Subcutaneous adipose tissue (tissue), 4 donors: ENCODE measurements around the gene ERGIC2. TPM values are rescaled to one million over a fixed set of nuclear protein-coding genes. Genes with fewer than 3 reads are reported as not detected.

Source experiments
- total RNA-seq, 4 donors: library from RNA; depleted of rRNA; stranded (reverse); fragments of >200 nt; gene quantifications; one replicate each; pipeline ENCODE4 v1.1.0, GENCODE V29; 2016
- TF ChIP-seq, protein P1 (sequence below): fragments of 450-650 bp; IDR thresholded peaks from one replicate; pipeline ENCODE4 v1.5.1; 2016; ENCODE audit warnings: low read depth, mild to moderate bottlenecking, control low read depth, antibody characterized with exemption, moderate library complexity

ERGIC2 gene
- total RNA-seq, 4 donors from 2014 or later, result 28.6 to 105 (median 45.6) TPM

DNA sequence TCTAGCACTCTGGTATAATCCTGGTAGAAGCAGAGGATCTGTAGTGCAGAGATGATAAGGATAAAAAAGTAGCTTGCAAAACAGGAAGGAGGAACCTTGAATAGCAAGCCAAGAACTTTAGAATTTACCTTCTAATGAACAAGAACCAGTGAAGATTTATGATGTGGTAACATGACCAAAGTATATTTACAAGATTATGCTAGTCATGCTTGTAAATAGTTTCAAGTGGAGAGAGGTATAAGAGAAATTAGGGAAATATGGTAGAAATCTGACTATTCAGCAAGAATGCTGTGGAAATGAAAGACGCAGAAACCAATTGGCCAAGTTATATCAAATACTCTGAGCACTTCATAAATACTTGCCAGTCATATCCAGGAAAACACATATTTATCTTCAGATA, 47.8 kb downstream of the ERGIC2 start:
- TF ChIP-seq, protein P1, sequence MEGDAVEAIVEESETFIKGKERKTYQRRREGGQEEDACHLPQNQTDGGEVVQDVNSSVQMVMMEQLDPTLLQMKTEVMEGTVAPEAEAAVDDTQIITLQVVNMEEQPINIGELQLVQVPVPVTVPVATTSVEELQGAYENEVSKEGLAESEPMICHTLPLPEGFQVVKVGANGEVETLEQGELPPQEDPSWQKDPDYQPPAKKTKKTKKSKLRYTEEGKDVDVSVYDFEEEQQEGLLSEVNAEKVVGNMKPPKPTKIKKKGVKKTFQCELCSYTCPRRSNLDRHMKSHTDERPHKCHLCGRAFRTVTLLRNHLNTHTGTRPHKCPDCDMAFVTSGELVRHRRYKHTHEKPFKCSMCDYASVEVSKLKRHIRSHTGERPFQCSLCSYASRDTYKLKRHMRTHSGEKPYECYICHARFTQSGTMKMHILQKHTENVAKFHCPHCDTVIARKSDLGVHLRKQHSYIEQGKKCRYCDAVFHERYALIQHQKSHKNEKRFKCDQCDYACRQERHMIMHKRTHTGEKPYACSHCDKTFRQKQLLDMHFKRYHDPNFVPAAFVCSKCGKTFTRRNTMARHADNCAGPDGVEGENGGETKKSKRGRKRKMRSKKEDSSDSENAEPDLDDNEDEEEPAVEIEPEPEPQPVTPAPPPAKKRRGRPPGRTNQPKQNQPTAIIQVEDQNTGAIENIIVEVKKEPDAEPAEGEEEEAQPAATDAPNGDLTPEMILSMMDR, result no peak

- TF ChIP-seq, protein P1, result no peak
These were observed 51.6 kb downstream of the ERGIC2 start for GRCh38 chr12:29329411-29329810.

- TF ChIP-seq, protein P1, result no peak
These were observed 58.8 kb downstream of the ERGIC2 start for GRCh38 chr12:29322157-29322556.

DNA sequence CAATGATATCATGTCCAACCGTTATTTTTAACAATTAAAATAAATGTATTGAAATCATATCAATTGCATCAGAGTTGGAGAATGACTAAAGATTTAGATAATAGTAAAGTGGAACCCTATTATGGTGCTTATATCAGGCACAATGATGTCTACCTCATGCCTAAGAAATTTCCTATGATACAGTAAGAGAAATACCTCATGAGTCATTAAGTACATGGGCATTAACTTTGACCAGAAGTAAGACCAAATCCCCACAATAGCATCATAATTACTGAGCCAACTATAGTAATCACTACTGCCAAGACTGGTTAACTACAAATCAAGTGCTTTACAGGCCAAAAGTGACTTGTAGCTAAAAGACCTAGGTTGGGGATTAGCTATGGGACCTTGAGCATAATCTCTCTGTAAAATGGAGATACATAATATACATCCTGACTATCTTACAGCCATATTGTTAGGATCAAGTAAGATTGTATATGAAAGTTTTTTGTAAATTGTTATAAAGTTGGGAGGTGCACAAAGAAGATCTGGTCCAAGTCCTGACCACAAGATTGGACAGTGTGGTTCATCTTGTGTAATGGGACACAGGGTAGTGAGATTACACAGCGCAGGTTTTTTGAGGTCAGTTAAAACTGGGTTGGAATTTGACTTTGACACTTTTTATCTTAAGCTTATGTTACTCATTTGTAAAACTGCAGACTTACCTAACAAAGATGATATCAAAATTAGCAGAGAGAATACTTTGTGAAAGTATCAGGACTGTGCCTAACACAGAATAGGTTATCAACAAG, 60.5 kb downstream of the ERGIC2 start:
- TF ChIP-seq, protein P1, result no peak

DNA sequence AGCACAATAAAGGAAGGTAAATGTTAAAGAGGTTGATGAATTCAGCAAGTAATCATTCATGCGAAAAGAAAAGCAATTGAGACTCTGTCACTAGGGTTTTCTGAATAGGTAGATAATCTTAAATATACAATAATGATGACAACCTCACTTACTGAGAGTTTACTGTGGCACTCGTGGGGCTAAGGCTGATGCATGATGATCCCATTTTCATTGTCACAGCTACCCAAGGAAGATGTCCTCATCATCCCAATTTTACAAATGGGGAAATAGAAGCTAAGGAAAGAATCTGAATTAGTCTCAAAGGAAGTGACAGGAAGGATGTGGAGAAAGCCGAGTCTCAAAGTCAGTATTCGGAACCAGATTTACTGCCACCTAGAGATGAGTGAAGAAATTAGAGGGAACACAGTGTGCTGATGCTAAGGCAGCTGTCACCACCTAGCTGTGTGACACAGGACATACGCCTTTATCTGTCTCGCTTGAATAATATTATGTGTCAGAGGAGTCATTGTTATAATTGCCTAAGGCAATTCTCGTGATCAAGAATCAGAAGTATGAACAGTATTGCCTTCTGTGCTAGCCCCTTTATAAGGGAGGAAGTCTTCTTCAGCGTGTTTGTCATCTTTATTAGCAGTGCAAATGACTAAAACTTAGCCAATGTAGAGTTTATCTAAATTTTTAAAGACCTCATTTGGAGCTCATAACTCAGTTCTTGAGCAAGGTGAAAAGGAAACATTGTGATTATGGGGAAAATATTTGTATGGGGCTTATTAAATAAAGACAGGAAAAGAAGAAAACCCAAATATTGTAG, 63.2 kb downstream of the ERGIC2 start:
- TF ChIP-seq, protein P1, result no peak

- TF ChIP-seq, protein P1, result no peak
These were observed 64.2 kb downstream of the ERGIC2 start for GRCh38 chr12:29316752-29317151.

GRCh38 chr12:29314416-29314815, 66.6 kb downstream of the ERGIC2 start:
- TF ChIP-seq, protein P1, result no peak
